K562 (cell line): Measurements from ENCODE around the gene DNM1. TPM values are rescaled to one million over a fixed set of nuclear protein-coding genes. Genes with fewer than 3 reads are reported as not detected.

Experiments used
- ATF7 ChIP-seq: fragments of 450-650 bp; IDR thresholded peaks from 2 replicates; pipeline ENCODE4 v1.7.1; 2014; ENCODE audit warnings: mild to moderate bottlenecking, moderate library complexity
- CBX5 ChIP-seq: IDR thresholded peaks from 2 replicates; pipeline ENCODE4 v1.6.1; 2014; ENCODE audit warnings: low read depth, borderline replicate concordance
- CHD1 ChIP-seq: fragments of 200-600 bp; sonication (generic); IDR thresholded peaks from one replicate; pipeline ENCODE4 v1.6.1; 2012; ENCODE audit warnings: mild to moderate bottlenecking, moderate library complexity, low read length, inconsistent platforms
- EGR1 ChIP-seq: fragments of 450-650 bp; conservative IDR thresholded peaks from 2 replicates; pipeline ENCODE4 v1.6.1; 2017; ENCODE audit warnings: mild to moderate bottlenecking
- FOXJ2 ChIP-seq: fragments of 200-800 bp; sonication (Bioruptor generic); IDR thresholded peaks from 2 replicates; pipeline ENCODE4 v1.6.1; 2016; ENCODE audit warnings: missing genetic modification characterization, missing compliant biosample characterization
- FOXJ3 ChIP-seq: sonication (generic); formaldehyde crosslinking; IDR thresholded peaks from 2 replicates; pipeline ENCODE4 v1.4.0; 2020; ENCODE audit warnings: mild to moderate bottlenecking, missing genetic modification reagents
- KAT7 ChIP-seq: sonication (generic); formaldehyde crosslinking; IDR thresholded peaks from 2 replicates; pipeline ENCODE4 v1.8.0; 2022; ENCODE audit warnings: missing genetic modification reagents, mild to moderate bottlenecking, borderline replicate concordance
- MBD2 ChIP-seq: sonication (generic); IDR thresholded peaks from 2 replicates; pipeline ENCODE4 v1.6.1; 2016; ENCODE audit warnings: low read depth, borderline replicate concordance
- POLR2AphosphoS5 ChIP-seq: IDR thresholded peaks from 2 replicates; pipeline ENCODE4 v1.6.1; 2011; ENCODE audit warnings: mild to moderate bottlenecking, low read depth, low read length, moderate library complexity; ENCODE audit not compliant: control insufficient read depth, insufficient read depth
- PYGO2 ChIP-seq: fragments of 450-650 bp; IDR thresholded peaks from 2 replicates; pipeline ENCODE4 v1.6.1; 2016; ENCODE audit warnings: mild to moderate bottlenecking, missing genetic modification characterization, moderate library complexity, missing compliant biosample characterization
- SNRNP70 ChIP-seq: fragments of 200-400 bp; formaldehyde crosslinking; optimal IDR thresholded peaks from 2 replicates; pipeline ENCODE3; 2017; ENCODE audit warnings: low read depth, low read length
- SP2 ChIP-seq: IDR thresholded peaks from 2 replicates; pipeline ENCODE4 v1.6.1; 2011; ENCODE audit warnings: mild to moderate bottlenecking, low read depth, low read length, moderate library complexity; ENCODE audit not compliant: poor library complexity, severe bottlenecking; ENCODE audit errors: extremely low read depth
- SREBF1 ChIP-seq: fragments of 150-350 bp; IDR thresholded peaks from 2 replicates; pipeline ENCODE4 v1.6.1; 2014; ENCODE audit warnings: antibody characterized with exemption, low read depth, low read length, borderline replicate concordance
- SRSF7 ChIP-seq: fragments of 200-400 bp; formaldehyde crosslinking; optimal IDR thresholded peaks from 2 replicates; pipeline ENCODE3; 2017; ENCODE audit warnings: mild to moderate bottlenecking, low read depth, low read length
- TEAD2 ChIP-seq: fragments of 450-650 bp; IDR thresholded peaks from 2 replicates; pipeline ENCODE4 v1.6.1; 2016; ENCODE audit warnings: missing genetic modification characterization, control low read depth, missing compliant biosample characterization
- ZC3H4 ChIP-seq: sonication (generic); formaldehyde crosslinking; IDR thresholded peaks from 2 replicates; pipeline ENCODE4 v1.9.0; 2021; ENCODE audit warnings: missing genetic modification reagents, borderline replicate concordance
- ZNF24 ChIP-seq: fragments of 450-650 bp; IDR thresholded peaks from 2 replicates; pipeline ENCODE4 v1.6.1; 2016
- ZNF407 ChIP-seq: fragments of 450-650 bp; IDR thresholded peaks from 2 replicates; pipeline ENCODE4 v1.6.1; 2016; ENCODE audit warnings: low read depth
- polyA plus RNA-seq, 8 experiments: library from polyadenylated mRNA; depleted of rRNA in 4 of 8; stranded (reverse) in 5 of 8; unstranded in 3 of 8; fragments of >200 nt; fragmentation: Nextera tagmentation in 2 of 8; fragmentation: Illumina TruSeq in 1 of 8; extraction: Ambion mirVana in 2 of 8; extraction: Trizol in 1 of 8; gene quantifications; 2 replicates each; pipeline versions ENCODE4 v1.2.1 to v1.2.3, GENCODE V29; 2011 to 2014; ENCODE audit warnings: inconsistent platforms in 1 of 8, missing spikeins in 1 of 8
- total RNA-seq, 7 experiments: library from RNA; depleted of rRNA in 6 of 7; stranded (reverse); fragments of >200 nt in 6 of 7; fragmentation: Illumina TruSeq in 2 of 7; extraction: Trizol in 2 of 7; gene quantifications; 2 replicates each; pipeline versions ENCODE4 v1.2.1 to v1.2.3, GENCODE V29; 2011 to 2021; ENCODE audit warnings: low replicate concordance in 1 of 7
- TF ChIP-seq, protein P1 (sequence below): sonication (generic); formaldehyde crosslinking; IDR thresholded peaks from 2 replicates; pipeline ENCODE4 v1.8.0; 2023; ENCODE audit warnings: mild to moderate bottlenecking, missing genetic modification reagents
- TF ChIP-seq, protein P2 (sequence below): fragments of 450-650 bp; formaldehyde crosslinking; IDR thresholded peaks from 2 replicates; pipeline ENCODE4 v1.4.0; 2020; ENCODE audit warnings: mild to moderate bottlenecking

The DNM1 gene
- total and polyA plus RNA-seq, 9 of the 15 experiments (the other 6 are each of a cell fraction or from before 2014, with no cell fraction given), result 0.39 to 23.1 (median 9.1) TPM

DNA sequence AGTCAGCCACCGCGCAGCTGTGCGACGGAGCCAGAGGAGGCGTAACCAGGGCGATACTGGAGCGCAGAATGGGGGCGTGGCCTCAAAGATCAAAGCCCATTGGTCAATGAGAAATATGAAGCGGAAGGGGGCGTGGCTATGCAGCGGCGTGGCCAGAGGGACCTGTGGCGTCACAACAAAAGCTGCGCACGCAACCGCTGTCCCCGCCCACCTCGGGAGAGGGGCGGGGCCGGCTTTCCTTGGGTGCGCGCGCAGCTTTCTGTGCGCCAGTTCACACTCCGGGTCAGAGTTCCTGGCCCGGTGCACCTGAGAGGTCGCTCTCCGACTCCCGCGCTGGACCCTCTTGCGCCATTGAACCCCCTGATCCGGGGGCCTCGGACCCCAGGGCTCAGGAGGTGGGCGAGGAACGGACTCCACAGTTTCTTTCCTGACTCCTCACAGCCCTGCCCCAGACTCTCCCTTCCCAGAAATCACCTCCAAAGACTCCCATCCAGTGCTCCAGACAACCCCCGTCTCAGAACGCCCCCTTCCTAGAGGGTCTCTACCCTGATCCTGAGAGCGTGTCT is 72.9 kb downstream of the DNM1 start, which contains the start of gene SWI5 (continued):
- TF ChIP-seq, protein P1, sequence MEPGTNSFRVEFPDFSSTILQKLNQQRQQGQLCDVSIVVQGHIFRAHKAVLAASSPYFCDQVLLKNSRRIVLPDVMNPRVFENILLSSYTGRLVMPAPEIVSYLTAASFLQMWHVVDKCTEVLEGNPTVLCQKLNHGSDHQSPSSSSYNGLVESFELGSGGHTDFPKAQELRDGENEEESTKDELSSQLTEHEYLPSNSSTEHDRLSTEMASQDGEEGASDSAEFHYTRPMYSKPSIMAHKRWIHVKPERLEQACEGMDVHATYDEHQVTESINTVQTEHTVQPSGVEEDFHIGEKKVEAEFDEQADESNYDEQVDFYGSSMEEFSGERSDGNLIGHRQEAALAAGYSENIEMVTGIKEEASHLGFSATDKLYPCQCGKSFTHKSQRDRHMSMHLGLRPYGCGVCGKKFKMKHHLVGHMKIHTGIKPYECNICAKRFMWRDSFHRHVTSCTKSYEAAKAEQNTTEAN (CRISPR knock-in tag), result no peak
- no peak for TF ChIP-seq PYGO2 (tag)
- no peak for TF ChIP-seq FOXJ2 (tag)
- TF ChIP-seq POLR2AphosphoS5, result no peak
- TF ChIP-seq CBX5, result no peak
- no peak for TF ChIP-seq ZC3H4 (CRISPR knock-in tag)
- no peak for TF ChIP-seq MBD2
- TF ChIP-seq TEAD2, result 0 out of 2 replicates have a peak, but pooled peaks have one; percentile 6
- peak; percentile 5 for TF ChIP-seq SP2
- TF ChIP-seq SREBF1, result no peak
- TF ChIP-seq CHD1, result peak; percentile 50
- no peak for TF ChIP-seq SRSF7
- TF ChIP-seq SNRNP70, result no peak
- no peak for TF ChIP-seq ZNF24
- TF ChIP-seq FOXJ3 (CRISPR knock-in tag), result no peak
- TF ChIP-seq, protein P2, sequence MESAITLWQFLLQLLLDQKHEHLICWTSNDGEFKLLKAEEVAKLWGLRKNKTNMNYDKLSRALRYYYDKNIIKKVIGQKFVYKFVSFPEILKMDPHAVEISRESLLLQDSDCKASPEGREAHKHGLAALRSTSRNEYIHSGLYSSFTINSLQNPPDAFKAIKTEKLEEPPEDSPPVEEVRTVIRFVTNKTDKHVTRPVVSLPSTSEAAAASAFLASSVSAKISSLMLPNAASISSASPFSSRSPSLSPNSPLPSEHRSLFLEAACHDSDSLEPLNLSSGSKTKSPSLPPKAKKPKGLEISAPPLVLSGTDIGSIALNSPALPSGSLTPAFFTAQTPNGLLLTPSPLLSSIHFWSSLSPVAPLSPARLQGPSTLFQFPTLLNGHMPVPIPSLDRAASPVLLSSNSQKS, result no peak
- TF ChIP-seq KAT7, result no peak
- TF ChIP-seq ATF7, result no peak
- no peak for TF ChIP-seq EGR1
- no peak for TF ChIP-seq ZNF407
